ENCODE data around the gene HIGD1A. TPM values are rescaled to one million over a fixed set of nuclear protein-coding genes. Genes with fewer than 3 reads are reported as not detected.

HIGD1A gene
- polyA plus RNA-seq, 3 donors = 44.3 to 246 (median 131) TPM

DNA sequence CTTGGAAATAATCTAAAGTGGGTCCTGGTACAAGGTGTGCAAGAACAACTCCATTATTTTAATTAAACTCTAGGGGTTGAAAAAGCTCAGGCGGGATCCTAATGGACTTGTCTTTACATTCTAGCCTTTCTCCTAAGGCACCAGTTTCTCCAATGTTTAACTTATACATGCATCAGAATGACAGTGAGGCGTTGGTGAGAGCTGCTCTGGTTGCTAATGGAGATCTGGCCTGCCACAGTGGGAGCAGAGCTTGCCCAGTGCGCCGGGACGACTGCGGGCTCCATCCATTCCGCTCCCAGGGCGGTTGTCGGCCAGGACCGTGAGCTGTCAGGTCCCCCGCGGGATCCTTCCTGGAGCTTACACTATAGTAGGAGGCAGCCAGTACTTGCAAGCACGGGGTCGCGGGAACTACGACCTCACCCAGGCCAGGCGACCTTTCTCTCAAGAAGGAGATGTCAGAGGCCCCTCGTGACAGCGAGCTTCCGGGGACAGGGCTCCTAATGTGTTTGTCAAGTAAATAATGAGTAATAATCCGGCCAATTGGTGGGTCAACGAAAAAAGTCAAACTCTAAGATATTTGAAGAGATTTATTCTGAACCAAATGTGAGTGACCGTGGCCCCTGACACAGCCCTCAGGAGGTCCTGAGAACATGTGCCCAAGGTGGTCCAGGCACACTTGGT, 991 bp upstream of the HIGD1A start:
- H3K27ac ChIP-seq (ENCODE audit: low read depth, low read length) = no peak overlapping the region
- WGBS, 3 donors = 19 to 38% (median 33%) methylated on average over 23 of the region's 23 CpGs

DNA sequence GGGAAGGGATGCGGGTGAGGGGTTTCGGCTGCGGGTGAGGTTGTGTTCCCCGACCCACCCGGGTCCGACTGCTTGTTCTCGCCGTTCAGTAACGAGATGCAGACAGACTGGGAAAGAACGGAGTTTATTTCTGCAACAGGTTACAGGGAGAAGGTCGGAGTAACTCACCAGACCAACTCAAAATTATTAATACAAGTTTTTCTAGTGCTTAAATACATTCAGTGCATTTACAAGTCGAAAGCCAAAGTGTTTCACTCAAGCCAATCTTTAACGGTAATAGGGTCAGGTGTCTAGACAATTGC, 492 bp upstream of the HIGD1A start:
- H3K27ac ChIP-seq (ENCODE audit: low read depth, low read length) = no peak overlapping the region
- WGBS, 3 donors = 1 to 2% (median 1%) methylated on average over 13 of the region's 13 CpGs

DNA sequence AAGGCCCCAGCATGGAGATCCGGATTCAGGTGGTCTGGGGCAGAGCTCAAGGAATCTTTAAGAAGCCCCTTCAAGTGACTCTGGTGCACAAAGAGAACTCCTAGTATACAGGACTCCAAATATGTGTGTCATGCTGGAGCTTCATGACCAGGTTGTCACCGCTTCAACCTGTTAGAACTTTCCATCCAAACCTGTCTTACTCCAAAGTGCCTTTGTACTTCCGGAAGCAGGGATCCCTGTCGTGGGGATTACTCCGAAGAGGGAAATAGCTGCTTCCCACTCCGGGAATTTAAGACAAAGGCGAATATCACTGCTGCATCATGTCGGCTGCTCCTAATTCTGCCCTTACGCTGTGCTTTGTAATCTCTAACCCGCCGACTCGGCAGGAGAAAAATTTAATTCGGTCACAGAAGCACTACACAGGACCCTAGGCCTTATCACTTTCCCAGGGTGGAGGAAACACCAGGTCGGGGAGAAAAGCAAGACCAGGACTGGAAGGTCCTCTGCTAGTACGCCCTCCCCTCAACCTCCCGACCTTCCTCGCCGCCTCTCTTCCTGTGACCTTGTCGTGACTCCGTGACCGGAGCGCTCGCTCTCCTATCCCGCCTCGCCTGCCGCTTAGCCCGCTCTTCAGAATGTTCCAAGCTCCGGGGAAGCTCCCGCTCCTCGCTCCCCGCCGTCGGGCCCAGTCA, 730 bp downstream of the HIGD1A start:
- H3K27ac ChIP-seq (ENCODE audit: low read depth, low read length) = peak overlapping the region; percentile 88
- 1 to 2% (median 2%) methylated on average over 26 to 33 of the region's 33 CpGs for WGBS, 3 donors

DNA sequence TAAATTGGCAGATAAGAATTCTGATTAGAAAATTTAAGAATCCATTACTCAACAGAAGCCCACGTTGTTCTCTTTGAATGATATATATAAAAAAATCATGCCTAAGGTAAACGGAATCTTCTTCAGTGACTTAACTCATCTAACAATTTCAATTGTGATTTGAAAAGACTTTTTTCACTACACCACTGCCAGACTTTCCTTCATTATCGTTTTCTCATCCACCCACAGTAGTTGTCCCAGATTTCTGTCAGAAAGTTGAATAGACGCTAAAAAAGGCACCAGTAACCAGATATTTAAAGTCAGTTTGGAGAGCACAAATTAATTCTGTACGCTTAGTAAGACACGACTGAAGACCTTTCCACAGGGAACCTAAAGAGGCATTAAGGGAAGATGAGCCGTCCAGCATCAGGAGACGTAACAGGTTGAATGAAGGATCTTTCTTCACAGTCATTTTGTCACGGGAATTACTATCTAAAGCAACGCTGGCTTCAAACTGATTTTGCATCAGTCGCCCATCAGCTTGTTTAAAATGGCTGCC, 1.3 kb downstream of the HIGD1A start:
- WGBS, 3 donors = 28 to 67% (median 65%) methylated on average over 11 of the region's 11 CpGs
- H3K27ac ChIP-seq (ENCODE audit: low read depth, low read length) = no peak overlapping the region

DNA sequence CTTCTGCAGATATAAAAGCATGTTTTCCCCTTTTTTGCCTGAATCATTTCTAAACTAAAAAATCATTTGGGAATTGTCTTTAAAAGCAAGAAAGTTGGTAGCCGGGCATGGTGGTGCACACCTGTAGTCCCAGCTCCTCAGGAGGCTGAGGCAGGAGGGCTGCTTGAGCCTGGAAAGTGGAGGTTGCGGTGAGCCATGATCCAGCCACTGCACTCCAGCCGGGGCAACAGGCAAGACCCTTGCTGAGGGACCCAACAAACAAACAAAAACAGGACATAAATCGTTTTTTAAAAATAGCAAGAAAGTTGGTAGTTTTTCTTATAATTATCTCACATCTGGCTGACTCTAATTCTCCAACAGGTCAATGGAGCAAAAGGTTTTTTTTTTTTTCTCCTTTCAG, 2.5 kb downstream of the HIGD1A start:
- 85 to 93% (median 92%) methylated on average over 4 of the region's 4 CpGs for WGBS, 3 donors
- no peak overlapping the region for H3K27ac ChIP-seq (ENCODE audit: low read depth, low read length)

DNA sequence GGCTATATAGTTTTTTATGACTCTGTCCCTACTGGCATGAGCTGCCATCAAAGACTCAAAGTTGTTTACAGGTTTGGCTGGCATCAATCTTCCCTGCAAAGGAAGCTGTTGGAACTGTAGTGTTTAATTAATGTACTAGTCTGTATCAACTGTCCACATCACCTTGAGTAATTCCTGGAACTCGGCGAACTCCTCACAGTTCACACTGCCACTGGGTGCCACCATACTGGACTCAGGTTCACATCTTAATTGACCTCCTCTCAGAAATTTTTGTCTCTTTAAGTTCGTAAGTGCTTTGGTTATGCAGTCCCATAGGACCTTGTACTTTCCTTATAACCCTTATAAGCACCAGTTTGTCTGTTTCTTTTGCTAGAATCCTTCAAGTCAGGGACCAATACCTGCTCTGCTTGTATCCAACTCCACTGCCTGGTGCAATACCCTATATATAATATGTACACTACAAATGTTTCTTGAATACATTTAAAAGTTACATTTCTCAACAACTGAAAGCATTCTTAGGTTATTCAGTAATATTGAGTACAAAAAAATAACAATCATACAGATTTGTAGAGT, 3.2 kb downstream of the HIGD1A start:
- no peak overlapping the region for H3K27ac ChIP-seq (ENCODE audit: low read depth, low read length)
- WGBS, 3 donors = 35 to 91% (median 78%) methylated on average over 3 of the region's 3 CpGs

DNA sequence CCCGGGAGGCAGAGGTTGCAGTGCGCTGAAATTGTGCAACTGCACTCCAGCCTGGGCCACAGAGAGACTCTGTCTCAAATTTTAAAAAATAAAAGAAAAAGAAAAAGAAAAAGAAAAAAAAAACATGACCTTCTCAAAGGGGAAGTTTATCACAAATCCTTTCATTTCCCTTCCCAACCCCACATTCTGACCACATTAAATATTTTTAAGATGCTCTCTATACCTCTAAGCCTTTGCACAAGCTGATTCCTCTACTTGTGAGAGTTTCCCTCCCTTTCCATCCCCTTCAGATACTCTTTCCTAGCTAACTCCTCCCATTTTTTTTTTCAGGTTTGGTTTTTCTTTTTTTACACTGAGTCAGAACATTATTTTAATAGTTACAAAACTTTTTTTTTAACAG, 4.0 kb downstream of the HIGD1A start:
- 83 to 92% (median 86%) methylated on average over 2 of the region's 2 CpGs for WGBS, 3 donors

DNA sequence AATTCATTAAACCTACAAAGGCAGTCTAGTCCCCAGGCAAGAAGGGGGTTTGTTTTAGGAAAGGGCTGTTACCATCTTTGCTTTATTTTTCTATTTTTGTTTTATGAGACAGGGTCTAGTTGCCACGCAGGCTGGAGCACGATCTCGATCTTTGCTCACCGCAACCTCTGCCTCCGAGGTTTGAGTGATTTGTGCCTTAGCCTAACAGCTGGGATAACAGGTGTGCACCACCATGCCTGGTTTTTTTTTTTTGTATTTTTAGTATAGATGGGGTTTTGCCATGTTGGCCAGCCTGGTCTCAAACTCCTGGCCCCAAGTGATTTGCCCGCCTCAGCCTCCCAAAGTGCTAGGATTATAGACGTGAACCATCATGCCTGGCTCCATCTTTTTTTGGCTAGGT, 4.9 kb downstream of the HIGD1A start:
- 61 to 82% (median 81%) methylated on average over 7 of the region's 7 CpGs for WGBS, 3 donors
- no peak overlapping the region for H3K27ac ChIP-seq (ENCODE audit: low read depth, low read length)

More for the DNA sequence above, 4.0 kb downstream of the HIGD1A start:
- no peak overlapping the region for H3K27ac ChIP-seq (ENCODE audit: low read depth, low read length)

DNA sequence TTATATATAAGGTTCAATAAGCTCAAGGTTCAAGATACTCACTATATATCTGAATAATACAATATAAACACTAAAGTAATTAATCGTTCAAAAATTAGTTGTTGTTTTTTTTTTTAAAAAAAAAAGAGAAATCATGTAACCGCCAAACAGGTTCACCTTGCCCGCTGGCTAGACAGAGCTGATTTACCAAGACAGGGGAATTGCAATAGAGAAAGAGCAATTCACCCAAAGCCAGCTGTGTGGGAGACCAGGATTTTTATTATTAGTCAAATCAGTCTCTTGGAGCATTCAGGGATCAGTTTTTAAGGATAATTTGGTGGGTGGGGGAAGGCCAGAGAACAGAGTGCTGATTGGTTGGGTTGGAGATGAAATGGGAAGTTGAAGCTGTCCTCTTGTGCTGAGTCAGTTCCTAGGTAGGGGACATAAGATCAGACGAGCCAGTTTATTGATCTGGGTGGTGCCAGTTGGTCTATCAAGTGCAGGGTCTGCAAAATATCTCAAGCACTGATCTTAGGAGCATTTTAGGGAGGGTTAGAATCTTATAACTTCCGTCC, 7.9 kb downstream of the HIGD1A start:
- H3K27ac ChIP-seq (ENCODE audit: low read depth, low read length) = no peak overlapping the region
- 87 to 95% (median 89%) methylated on average over 4 of the region's 5 CpGs for WGBS, 3 donors

DNA sequence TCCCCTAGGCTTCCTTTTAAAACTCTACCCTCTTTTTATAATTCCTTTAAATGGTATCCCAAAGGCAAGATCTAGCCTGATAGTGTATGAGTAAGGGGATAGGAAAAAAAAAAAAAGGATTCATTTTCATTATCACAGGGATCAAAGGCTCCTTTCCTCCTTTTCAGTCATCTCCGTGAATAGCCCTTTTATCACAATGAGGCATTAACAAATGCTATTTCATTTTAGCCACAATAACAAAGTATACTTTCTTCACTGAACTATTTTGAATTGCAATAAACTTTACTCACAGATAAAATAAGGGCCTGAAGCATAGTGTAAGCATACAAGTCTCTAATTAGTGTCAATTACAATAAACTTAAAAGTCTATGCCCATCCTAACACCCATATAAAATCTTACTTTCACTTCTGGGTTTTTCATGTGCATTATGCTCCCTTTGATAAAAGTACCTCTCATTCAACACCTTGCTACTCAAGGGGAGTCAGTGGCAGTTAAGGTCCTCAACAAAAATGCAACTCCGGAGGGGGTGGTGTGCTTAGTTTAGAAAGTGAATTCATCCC, 8.6 kb downstream of the HIGD1A start:
- WGBS, 3 donors = 91 to 94% (median 94%) methylated on average over 2 of the region's 2 CpGs
- H3K27ac ChIP-seq (ENCODE audit: low read depth, low read length) = no peak overlapping the region

DNA sequence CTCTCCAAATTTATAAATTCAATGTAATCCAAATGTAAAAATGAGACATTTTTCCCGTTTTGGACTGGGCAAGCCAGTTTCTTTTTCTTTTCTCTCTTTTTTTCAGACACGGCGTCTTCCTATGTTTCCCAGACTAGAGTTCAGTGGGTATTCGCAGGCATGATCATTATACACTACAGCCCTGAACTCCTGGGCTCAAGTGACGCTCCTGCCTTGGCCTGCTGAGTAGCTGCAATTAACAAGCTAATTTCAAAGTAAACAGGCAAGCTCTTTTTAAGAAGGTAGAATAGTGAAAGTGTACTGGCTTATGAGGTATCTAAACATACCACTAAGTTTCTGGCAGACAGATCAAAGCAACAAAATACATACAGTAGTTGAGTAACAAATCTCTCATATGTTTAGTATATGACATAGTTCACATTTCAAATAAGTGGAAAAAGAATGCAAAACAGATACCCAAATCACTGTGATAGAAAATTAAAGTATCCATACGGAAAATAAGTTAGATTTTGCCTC, 13.5 kb downstream of the HIGD1A start:
- WGBS, 3 donors = 56 to 77% (median 74%) methylated on average over 6 of the region's 6 CpGs
- H3K27ac ChIP-seq (ENCODE audit: low read depth, low read length) = no peak overlapping the region

DNA sequence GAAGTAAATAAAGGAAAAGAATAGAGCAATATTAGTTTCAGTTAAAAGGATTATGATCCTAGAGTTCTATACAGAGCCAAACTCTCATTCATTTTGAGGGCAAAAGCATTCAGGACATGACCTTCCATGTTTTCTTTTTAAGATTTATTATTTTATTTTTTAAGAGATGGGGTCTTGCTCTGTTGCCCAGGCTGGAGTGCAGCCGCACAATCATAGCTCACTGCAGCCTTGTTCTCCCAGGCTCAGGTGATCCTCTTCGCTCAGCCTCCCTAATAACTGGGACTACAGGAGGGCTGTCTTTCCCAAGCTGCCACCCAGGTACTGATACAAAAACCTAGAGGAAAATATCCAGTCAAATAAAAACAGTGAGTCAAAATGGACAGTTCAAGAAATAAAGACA, 17.7 kb downstream of the HIGD1A start:
- no peak overlapping the region for H3K27ac ChIP-seq (ENCODE audit: low read depth, low read length)
- WGBS, 3 donors = 95 to 100% (median 99%) methylated on average over 2 of the region's 2 CpGs

DNA sequence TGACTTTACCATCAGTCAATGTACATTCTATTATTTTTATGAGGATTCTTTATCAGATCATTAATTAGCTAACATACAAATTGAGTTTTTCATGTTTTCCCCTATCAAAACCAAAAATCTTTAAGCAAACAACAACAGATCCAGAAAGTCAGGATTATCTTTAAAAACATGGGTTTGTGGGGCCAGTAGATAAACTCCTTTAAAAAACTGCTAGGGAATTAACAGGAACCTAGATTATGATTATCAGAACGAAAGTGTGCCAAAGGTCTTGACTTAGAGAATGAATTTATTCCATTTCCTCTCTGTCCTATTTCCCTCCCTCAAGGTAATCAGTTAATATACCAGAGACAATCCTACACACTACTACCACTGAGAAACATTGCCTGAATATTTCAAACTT, 18.1 kb downstream of the HIGD1A start:
- no peak overlapping the region for H3K27ac ChIP-seq (ENCODE audit: low read depth, low read length)
- WGBS, 3 donors = 40 to 55% (median 51%) methylated on average over 1 of the region's 1 CpG

DNA sequence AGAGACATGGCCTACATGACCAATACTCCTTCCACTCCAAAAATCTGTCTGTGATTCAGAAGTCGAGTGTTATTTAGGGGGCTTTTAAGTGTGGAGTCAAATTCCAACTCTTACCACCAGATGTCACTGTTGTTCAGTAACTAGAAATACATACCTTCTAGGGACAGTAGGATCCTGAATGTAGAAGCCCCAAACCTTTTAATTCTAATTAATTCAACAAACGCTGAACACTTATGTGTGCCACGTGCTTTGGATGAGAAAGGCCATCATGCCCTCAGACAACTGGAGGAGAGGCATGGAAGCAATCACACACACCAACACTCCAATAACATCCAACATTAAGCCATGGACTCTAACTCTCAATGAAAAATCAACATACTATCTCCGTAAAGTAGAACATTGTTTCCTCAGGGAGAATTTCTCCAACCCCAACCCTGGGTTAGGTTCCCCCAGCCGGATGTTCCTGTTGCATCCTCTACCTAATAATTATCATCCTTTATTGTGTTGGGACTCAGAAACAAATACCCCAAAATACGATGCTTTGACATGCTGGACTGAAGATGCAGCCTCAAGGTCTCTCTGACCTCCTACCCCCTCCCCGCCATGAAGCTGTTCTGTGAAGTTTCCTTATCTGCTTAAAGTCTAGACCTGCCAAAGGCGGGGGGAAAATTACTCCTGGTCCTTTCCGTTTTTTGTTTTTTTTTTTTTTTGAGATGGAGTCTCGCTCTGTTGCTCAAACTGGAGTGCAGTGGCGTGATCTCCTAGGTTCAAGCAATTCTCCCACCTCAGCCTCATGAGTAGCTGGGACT, 23.2 kb downstream of the HIGD1A start:
- H3K27ac ChIP-seq (ENCODE audit: low read depth, low read length) = no peak overlapping the region
- WGBS, 3 donors = 47 to 64% (median 58%) methylated on average over 11 of the region's 11 CpGs

DNA sequence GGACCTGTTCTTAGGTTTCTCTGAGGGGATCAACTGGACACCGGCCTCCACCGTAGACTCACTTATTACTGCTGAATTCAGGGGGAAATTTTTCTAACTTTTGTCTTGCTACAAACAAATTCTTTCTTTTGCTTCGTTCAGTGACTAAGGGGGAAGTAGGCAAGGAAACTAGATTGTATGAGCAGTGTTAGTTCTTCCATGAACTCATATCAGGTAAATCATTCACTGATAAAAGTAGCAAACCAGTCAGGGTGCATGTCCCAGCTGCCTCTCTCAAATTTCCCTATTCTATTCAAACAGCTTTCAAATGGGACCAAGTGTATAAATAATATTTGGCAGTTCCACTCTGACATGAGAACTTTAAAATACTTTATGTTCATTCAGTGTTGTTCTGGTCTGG, 23.9 kb downstream of the HIGD1A start:
- 57 to 82% (median 80%) methylated on average over 3 of the region's 3 CpGs for WGBS, 3 donors

DNA sequence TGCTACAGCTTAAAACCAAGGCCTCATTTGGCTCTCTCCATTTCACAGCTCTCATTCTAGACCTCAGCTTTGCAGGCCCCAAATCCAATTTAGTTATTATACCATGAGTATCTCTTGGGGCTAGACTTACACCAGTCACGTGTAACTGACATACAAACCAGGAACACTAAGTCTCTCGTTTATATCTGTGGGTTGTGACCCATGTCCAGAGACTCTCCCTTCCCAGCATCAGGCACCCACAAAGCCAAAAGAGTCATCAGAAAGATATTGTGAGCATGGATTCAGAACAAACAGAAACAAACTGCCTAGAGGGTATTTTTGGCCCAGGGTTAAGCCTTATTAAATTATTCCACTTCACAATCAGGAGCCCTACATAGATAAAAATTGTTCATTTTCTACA, 25.6 kb downstream of the HIGD1A start:
- H3K27ac ChIP-seq (ENCODE audit: low read depth, low read length) = no peak overlapping the region
- WGBS, 3 donors = 64 to 81% (median 71%) methylated on average over 2 of the region's 2 CpGs

More for the DNA sequence above, 23.9 kb downstream of the HIGD1A start:
- no peak overlapping the region for H3K27ac ChIP-seq (ENCODE audit: low read depth, low read length)

DNA sequence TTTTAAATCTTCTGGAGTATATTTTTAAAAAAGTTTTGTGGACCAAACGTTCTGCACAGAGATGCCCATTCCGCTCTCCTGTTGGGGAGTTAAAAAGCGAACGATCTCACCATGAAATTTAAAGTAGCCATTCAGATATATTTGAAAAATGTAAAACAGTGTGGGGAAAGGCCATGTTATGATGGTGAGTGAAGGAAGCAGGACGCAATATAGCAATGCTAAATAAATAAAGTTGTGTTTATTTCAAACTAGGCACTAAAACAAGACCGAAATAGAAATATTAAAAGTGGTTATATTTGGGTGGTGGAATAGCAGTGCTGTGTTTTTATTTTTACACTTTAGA, 30.9 kb downstream of the HIGD1A start:
- 7 to 10% (median 10%) methylated on average over 6 of the region's 6 CpGs for WGBS, 3 donors
- no peak overlapping the region for H3K27ac ChIP-seq (ENCODE audit: low read depth, low read length)

DNA sequence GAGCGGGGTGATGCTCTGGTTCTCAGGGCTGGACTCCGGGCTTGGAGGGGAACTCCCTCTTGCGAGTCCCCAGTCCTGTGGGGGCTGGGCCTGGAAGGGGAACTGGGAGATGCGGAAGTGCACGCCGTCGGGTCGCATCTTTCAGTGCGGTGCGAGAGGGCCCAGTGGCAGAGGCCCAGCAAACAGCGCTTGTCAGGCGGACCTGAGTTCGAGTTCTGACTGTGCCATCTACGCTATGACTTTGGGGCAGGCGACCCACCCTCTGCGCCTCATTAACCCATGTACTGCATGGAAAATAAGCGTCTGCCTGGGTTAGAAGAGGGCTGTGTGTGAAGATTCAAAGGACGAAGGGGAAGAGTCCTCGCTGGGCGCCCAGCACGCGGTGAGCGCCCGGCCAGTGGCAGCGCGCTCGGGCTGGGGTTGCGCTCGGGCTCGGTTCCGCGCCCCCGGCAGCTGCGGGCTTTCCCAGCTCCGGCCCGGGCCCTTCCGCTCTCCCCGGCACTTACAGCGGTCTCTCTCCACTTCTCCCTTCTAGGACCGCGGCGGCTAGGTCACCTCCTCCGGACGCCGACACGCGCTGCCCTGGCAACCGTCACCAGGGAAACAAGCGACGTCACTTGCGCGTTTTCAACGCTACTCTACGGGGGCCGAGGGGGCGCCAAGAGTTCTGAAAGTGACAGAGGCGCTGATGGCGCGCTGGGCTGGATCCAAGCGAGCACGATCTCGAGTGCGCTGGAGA, 31.5 kb downstream of the HIGD1A start, which contains the start of gene CCDC13:
TSS of gene CCDC13 (minus strand) at position 584 of the 739 bp plus-strand sequence. CDS start 14,908 bp downstream, outside the sequence.
- peak within 1 kb of the TSS; percentile 86 for H3K27ac ChIP-seq (ENCODE audit: low read depth, low read length)
- WGBS, 3 donors = 1 to 5% (median 2%) methylated on average over 58 to 63 of the region's 63 CpGs

All from adipose tissue (tissue), 3 donors.